GM20431 (cell line): ENCODE data around the gene ATG7.
"Not testable (repeated sequence)": the region's sequence is repeated elsewhere in the genome, so short reads cannot be mapped to it uniquely, and the experiment has no call there.

Source experiments
- in situ Hi-C: fragments of 300-500 bp; cut with MseI, MboI; formaldehyde crosslinking; loops from one replicate; pipeline ENCODE4 v1.15.0; 2020; ENCODE audit warnings: low sequenced_read_pairs; ENCODE audit not compliant: unreplicated experiment

ATG7 gene

GRCh38 chr3:11445193-11445592, 173.0 kb downstream of the ATG7 start:
- in situ Hi-C loops: not testable (repeated sequence)

- in situ Hi-C loops: no loop called here
These were observed 173.7 kb downstream of the ATG7 start for GRCh38 chr3:11445883-11446282.

- in situ Hi-C loops: no loop called here
These were observed 175.5 kb downstream of the ATG7 start for GRCh38 chr3:11447584-11448200.

- in situ Hi-C loops: no loop called here
These were observed 177.8 kb downstream of the ATG7 start for GRCh38 chr3:11450015-11450414.

GRCh38 chr3:11452312-11452711, 180.1 kb downstream of the ATG7 start:
- in situ Hi-C loops: no loop called here

- in situ Hi-C loops: no loop called here
These were observed 181.0 kb downstream of the ATG7 start for GRCh38 chr3:11452885-11453847.

- in situ Hi-C loops: no loop called here
These were observed 183.8 kb downstream of the ATG7 start for GRCh38 chr3:11455956-11456355.

GRCh38 chr3:11457135-11457534, 184.9 kb downstream of the ATG7 start:
- in situ Hi-C loops: no loop called here

- in situ Hi-C loops: no loop called here
These were observed 187.1 kb downstream of the ATG7 start for GRCh38 chr3:11459186-11459824.

GRCh38 chr3:11461226-11461625, 189.0 kb downstream of the ATG7 start:
- in situ Hi-C loops: no loop called here

GRCh38 chr3:11462673-11463072, 190.5 kb downstream of the ATG7 start:
- in situ Hi-C loops: not testable (repeated sequence)

GRCh38 chr3:11463591-11463990, 191.4 kb downstream of the ATG7 start:
- in situ Hi-C loops: no loop called here

- in situ Hi-C loops: no loop called here
These were observed 192.2 kb downstream of the ATG7 start for GRCh38 chr3:11464356-11464755.

GRCh38 chr3:11465744-11466616, 193.8 kb downstream of the ATG7 start:
- in situ Hi-C loops: no loop called here

- in situ Hi-C loops: no loop called here
These were observed 195.7 kb downstream of the ATG7 start for GRCh38 chr3:11467875-11468274.

GRCh38 chr3:11470031-11470853, 198.0 kb downstream of the ATG7 start:
- in situ Hi-C loops: no loop called here

- in situ Hi-C loops: no loop called here
These were observed 203.1 kb downstream of the ATG7 start for GRCh38 chr3:11475324-11475723.

GRCh38 chr3:11476735-11477144, 204.5 kb downstream of the ATG7 start:
- in situ Hi-C loops: no loop called here

- in situ Hi-C loops: no loop called here
These were observed 205.3 kb downstream of the ATG7 start for GRCh38 chr3:11477407-11477911.
